ENCODE results near the gene IGSF21.
"Not testable (repeated sequence)": the region's sequence is repeated elsewhere in the genome, so short reads cannot be mapped to it uniquely, and the experiment has no call there.

IGSF21 gene

GRCh38 chr1:18414321-18414720, 306.7 kb downstream of the IGSF21 start:
- no peak overlapping the region for H3K4me3 ChIP-seq (ENCODE audit: low read length)
- DNase-seq (ENCODE audit: low read depth), result no peak
- no peak for TF ChIP-seq CTCF (conservative IDR thresholded peaks at IDR 0.05; ENCODE audit: low read depth, low read length)

GRCh38 chr1:18414872-18415447, 307.4 kb downstream of the IGSF21 start:
- no peak overlapping the region for H3K4me3 ChIP-seq (ENCODE audit: low read length)
- DNase-seq (ENCODE audit: low read depth), result no peak
- no peak for TF ChIP-seq CTCF (conservative IDR thresholded peaks at IDR 0.05; ENCODE audit: low read depth, low read length)

GRCh38 chr1:18415448-18416027, 307.9 kb downstream of the IGSF21 start:
- no peak for DNase-seq (ENCODE audit: low read depth)
- TF ChIP-seq CTCF (conservative IDR thresholded peaks at IDR 0.05; ENCODE audit: low read depth, low read length), result no peak
- no peak overlapping the region for H3K4me3 ChIP-seq (ENCODE audit: low read length)

- not testable (repeated sequence) for DNase-seq (ENCODE audit: low read depth); H3K4me3 ChIP-seq (ENCODE audit: low read length)
Observed at GRCh38 chr1:18416126-18416525, 308.5 kb downstream of the IGSF21 start.

- no peak for DNase-seq (ENCODE audit: low read depth)
- no peak for TF ChIP-seq CTCF (conservative IDR thresholded peaks at IDR 0.05; ENCODE audit: low read depth, low read length)
- H3K4me3 ChIP-seq (ENCODE audit: low read length), result no peak overlapping the region
Observed at GRCh38 chr1:18417316-18418269, 310.0 kb downstream of the IGSF21 start.

GRCh38 chr1:18419113-18419844, 311.7 kb downstream of the IGSF21 start:
- H3K4me3 ChIP-seq (ENCODE audit: low read length), result no peak overlapping the region
- DNase-seq (ENCODE audit: low read depth), result no peak
- no peak for TF ChIP-seq CTCF (conservative IDR thresholded peaks at IDR 0.05; ENCODE audit: low read depth, low read length)

DNA sequence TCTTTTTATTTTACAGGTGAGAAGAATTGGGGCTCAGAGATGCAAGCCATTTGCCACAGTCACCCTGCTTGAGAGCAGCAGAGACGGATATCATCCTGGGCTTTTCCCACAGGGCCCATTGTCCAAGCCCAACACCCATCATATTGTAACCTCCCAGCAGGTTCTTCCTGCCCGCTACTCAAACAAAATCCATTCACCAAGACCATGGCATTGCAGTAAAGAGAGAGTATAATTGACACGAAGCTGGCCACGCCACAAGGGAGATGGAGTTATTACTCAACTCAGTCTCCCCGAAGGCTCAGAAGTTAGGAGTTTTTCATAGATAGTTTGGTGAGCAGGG, 312.2 kb downstream of the IGSF21 start:
- no peak for DNase-seq (ENCODE audit: low read depth)
- no peak overlapping the region for H3K4me3 ChIP-seq (ENCODE audit: low read length)
- no peak for TF ChIP-seq CTCF (conservative IDR thresholded peaks at IDR 0.05; ENCODE audit: low read depth, low read length)

All from retinal pigment epithelial cell (primary cell).